Thyroid gland (tissue), 4 donors: ENCODE measurements around the gene INSYN1. TPM values are rescaled to one million over a fixed set of nuclear protein-coding genes. Genes with fewer than 3 reads are reported as not detected.

Source experiments
- DNase-seq, 2 donors: peaks; one replicate each; pipeline ENCODE4 v3.0.0-alpha.2; 2019
- H3K27ac ChIP-seq, 3 donors: fragments of 200-600 bp; sonication (generic); 1 replicate in 2 of 3; 2 replicates in 1 of 3; pipeline ENCODE4 v1.5.1; 2016 to 2019; ENCODE audit warnings: mild to moderate bottlenecking in 1 of 3, moderate library complexity in 1 of 3
- H3K27me3 ChIP-seq: fragments of 200-600 bp; sonication (generic); one replicate; pipeline ENCODE4 v1.5.1; 2019
- H3K36me3 ChIP-seq, 2 donors: fragments of 200-600 bp; sonication (generic); one replicate each; pipeline ENCODE4 v1.5.1; 2016 to 2019
- H3K4me1 ChIP-seq, 2 donors: fragments of 200-600 bp; sonication (generic); one replicate each; pipeline ENCODE4 v1.5.1; 2017 to 2019
- H3K4me3 ChIP-seq, 3 donors: fragments of 200-600 bp; sonication (generic); replicated peaks in 1 of 3; 1 replicate in 2 of 3; 2 replicates in 1 of 3; pipeline ENCODE4 v1.5.1; 2016; ENCODE audit warnings: mild to moderate bottlenecking in 1 of 3
- H3K9me3 ChIP-seq: fragments of 200-600 bp; sonication (generic); one replicate; pipeline ENCODE4 v1.5.1; 2017
- CTCF ChIP-seq, 6 experiments: fragments of 200-600 bp in 3 of 6; fragments of 450-650 bp in 3 of 6; sonication (generic) in 3 of 6; IDR thresholded peaks; one replicate each; pipeline ENCODE4 v1.5.1; 2016 to 2019; ENCODE audit warnings: antibody characterized with exemption in 6 of 6, mild to moderate bottlenecking in 2 of 6, inconsistent platforms in 1 of 6, moderate library complexity in 1 of 6
- POLR2A ChIP-seq, 2 donors: fragments of 450-650 bp; IDR thresholded peaks; one replicate each; pipeline ENCODE4 v1.6.1; 2017; ENCODE audit warnings: antibody characterized with exemption in 2 of 2, mild to moderate bottlenecking in 2 of 2, moderate library complexity in 1 of 2
- WGBS, 2 donors: methylation state at CpG; one replicate each; pipeline ENCODE4 v1.1.5; 2017; 5-methylcytosine and 5-hydroxymethylcytosine counted together
- intact Hi-C: fragments of 100-400 bp; cut with DNase I; formaldehyde crosslinking; loops from one replicate; pipeline ENCODE4 v1.15.1; 2023
- total RNA-seq, 4 donors: library from RNA; depleted of rRNA; stranded (reverse); fragments of >200 nt; gene quantifications; one replicate each; pipeline ENCODE4 v1.2.3, GENCODE V29; 2016

Gene INSYN1
- total RNA-seq, 4 donors from 2014 or later, result 0.83 to 2.5 (median 2.0) TPM

GRCh38 chr15:73763931-73764330, 10.8 kb upstream of the INSYN1 start:
- WGBS, 2 donors, result 63 to 76% methylated on average over 3 of the region's 3 CpGs

GRCh38 chr15:73760330-73761329, 7.5 kb upstream of the INSYN1 start:
- Histone ChIP-seq H3K4me3 (no peak overlapping the region), H3K9me3 (no peaks in the 10 kb centered on the region), H3K27me3 (no peaks in the 10 kb centered on the region), H3K4me1 (no peaks in the 10 kb centered on the region), H3K27ac (no peak overlapping the region), H3K36me3 (no peaks in the 10 kb centered on the region)
- 57 to 60% methylated on average over 11 of the region's 11 CpGs for WGBS, 2 donors
- DNase-seq, result no peak
- intact Hi-C loops, result no loop called here
- TF ChIP-seq CTCF (IDR thresholded peaks at IDR 0.05) (no peak), POLR2A (IDR thresholded peaks at IDR 0.05) (no peak)

More at GRCh38 chr15:73763931-73764330, 10.8 kb upstream of the INSYN1 start:
- H3K4me1 ChIP-seq, result no peaks in the 10 kb centered on the region
- H3K27me3 ChIP-seq, result no peaks in the 10 kb centered on the region
- no peaks in the 10 kb centered on the region for H3K36me3 ChIP-seq
- no peaks in the 10 kb centered on the region for H3K9me3 ChIP-seq
- DNase-seq, result no peak
- H3K4me3 ChIP-seq, result no peak overlapping the region
- intact Hi-C loops, result no loop called here
- no peak overlapping the region for H3K27ac ChIP-seq
- TF ChIP-seq CTCF (IDR thresholded peaks at IDR 0.05) (no peak), POLR2A (IDR thresholded peaks at IDR 0.05) (no peak)

- Histone ChIP-seq H3K4me1 (no peaks in the 10 kb centered on the region), H3K36me3 (no peaks in the 10 kb centered on the region), H3K4me3 (no peak overlapping the region), H3K27me3 (no peaks in the 10 kb centered on the region), H3K27ac (no peak overlapping the region), H3K9me3 (no peaks in the 10 kb centered on the region)
- intact Hi-C loops, result no loop called here
- DNase-seq, result no peak
- WGBS, 2 donors, result 72 to 78% methylated on average over 5 of the region's 5 CpGs
- TF ChIP-seq POLR2A (IDR thresholded peaks at IDR 0.05), result no peak
- no peak for TF ChIP-seq CTCF (IDR thresholded peaks at IDR 0.05)
Observed at GRCh38 chr15:73758461-73758860, 5.3 kb upstream of the INSYN1 start.

GRCh38 chr15:73757571-73757970, 4.4 kb upstream of the INSYN1 start:
- H3K36me3 ChIP-seq, result no peaks in the 10 kb centered on the region
- H3K4me1 ChIP-seq, result peaks cover 0 to under 1% of the 10 kb centered on the region in 2 donors
- no peak for DNase-seq
- no peaks in the 10 kb centered on the region for H3K9me3 ChIP-seq
- H3K27ac ChIP-seq, result no peak overlapping the region
- no peak for TF ChIP-seq POLR2A (IDR thresholded peaks at IDR 0.05)
- no peak for TF ChIP-seq CTCF (IDR thresholded peaks at IDR 0.05)
- intact Hi-C loops, result no loop called here
- H3K27me3 ChIP-seq, result no peaks in the 10 kb centered on the region
- H3K4me3 ChIP-seq, result no peak overlapping the region

GRCh38 chr15:73756947-73757513, 3.9 kb upstream of the INSYN1 start:
- peaks cover 5% of the 10 kb centered on the region for H3K27me3 ChIP-seq
- H3K4me3 ChIP-seq, result no peak overlapping the region
- intact Hi-C loops, result no loop called here
- no peaks in the 10 kb centered on the region for H3K9me3 ChIP-seq
- WGBS, 2 donors, result 54 to 64% methylated on average over 3 of the region's 3 CpGs
- no peak overlapping the region for H3K27ac ChIP-seq
- no peaks in the 10 kb centered on the region for H3K36me3 ChIP-seq
- DNase-seq, result no peak
- peaks cover 4 to 6% of the 10 kb centered on the region in 2 donors for H3K4me1 ChIP-seq
- TF ChIP-seq CTCF (IDR thresholded peaks at IDR 0.05) (no peak), POLR2A (IDR thresholded peaks at IDR 0.05) (no peak)
